Mucosa of descending colon (tissue), 3 donors: ENCODE measurements around the gene GARNL3. TPM values are rescaled to one million over a fixed set of nuclear protein-coding genes. Genes with fewer than 3 reads are reported as not detected.

Experiments
- ATAC-seq: fragments of 200-7000 bp; cut with Tn5 transposase; one replicate; pipeline ENCODE4 v1.9.1; 2020; ENCODE audit warnings: mild to moderate bottlenecking, moderate library complexity
- DNase-seq, 3 donors: peaks; one replicate each; pipeline ENCODE4 v3.0.0-alpha.2; 2020
- H3K36me3 ChIP-seq: fragments of 200-600 bp; one replicate; pipeline ENCODE4 v1.8.0; 2021; ENCODE audit warnings: low read depth, mild to moderate bottlenecking
- H3K4me1 ChIP-seq: fragments of 200-600 bp; one replicate; pipeline ENCODE4 v1.8.0; 2021; ENCODE audit warnings: low read depth, mild to moderate bottlenecking
- H3K4me3 ChIP-seq: fragments of 200-600 bp; one replicate; pipeline ENCODE4 v1.8.0; 2021; ENCODE audit warnings: mild to moderate bottlenecking
- H3K9me3 ChIP-seq: fragments of 200-600 bp; one replicate; pipeline ENCODE4 v1.8.0; 2021; ENCODE audit warnings: mild to moderate bottlenecking
- intact Hi-C, 2 donors: fragments of 100-400 bp; cut with DNase I in 1 of 2; cut with micrococcal nuclease in 1 of 2; formaldehyde crosslinking; loops; one replicate each; pipeline versions ENCODE4 v1.11.0 to v1.11.1; 2022; cut with DNase I, micrococcal nuclease
- total RNA-seq, 3 donors: library from RNA; stranded (reverse); fragmentation: NEBNext Ultra II Directional in 2 of 3; extraction: Animal tissue kit (Norgen Biotek cat#: 25700) in 2 of 3; gene quantifications; one replicate each; pipeline versions ENCODE4 v1.2.1 to v1.2.4, GENCODE V29; 2021 to 2023
- TF ChIP-seq, protein P1 (sequence below): fragments of 200-600 bp; IDR thresholded peaks from one replicate; pipeline ENCODE4 v1.8.0; 2022; ENCODE audit warnings: antibody characterized with exemption, mild to moderate bottlenecking
- donor health status: DM: no; HTN: no; CAD: no; lungs with moderate emphysema.
- donor health status: DM: no; HTN: no; CAD: no.
- donor health status: DM: no; HTN: yes; CAD: no.

GARNL3 gene
- total RNA-seq, 3 donors from 2014 or later = 5.4 to 14.2 (median 8.6) TPM

DNA sequence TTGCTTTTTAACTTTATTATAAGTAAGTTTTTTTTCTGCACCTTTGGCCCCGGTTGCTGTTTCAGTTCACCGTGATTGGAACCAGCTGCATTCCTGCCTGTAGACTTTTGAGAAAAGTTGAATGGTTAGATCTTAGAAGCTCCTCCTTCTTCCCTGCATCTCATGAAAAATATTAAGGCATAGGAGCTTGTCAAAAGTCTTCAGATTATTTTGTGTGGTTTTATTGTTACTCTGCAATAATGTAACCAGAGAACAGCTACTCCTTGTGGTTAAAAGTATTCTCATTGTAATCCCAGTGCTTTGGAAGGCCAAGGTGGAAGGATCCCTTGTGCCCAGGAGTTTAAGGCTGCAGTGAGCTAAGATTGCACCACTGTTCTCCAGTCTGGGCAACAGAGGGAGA, 129.1 kb downstream of the GARNL3 start:
- peaks cover 26% of the 10 kb centered on the region for H3K4me1 ChIP-seq
- no peaks in the 10 kb centered on the region for H3K9me3 ChIP-seq
- H3K36me3 ChIP-seq = peaks cover 6% of the 10 kb centered on the region
- ATAC-seq (no peak), DNase-seq (no peak)
- H3K4me3 ChIP-seq = no peak overlapping the region
- intact Hi-C loops = no loop called here
- TF ChIP-seq, protein P1, sequence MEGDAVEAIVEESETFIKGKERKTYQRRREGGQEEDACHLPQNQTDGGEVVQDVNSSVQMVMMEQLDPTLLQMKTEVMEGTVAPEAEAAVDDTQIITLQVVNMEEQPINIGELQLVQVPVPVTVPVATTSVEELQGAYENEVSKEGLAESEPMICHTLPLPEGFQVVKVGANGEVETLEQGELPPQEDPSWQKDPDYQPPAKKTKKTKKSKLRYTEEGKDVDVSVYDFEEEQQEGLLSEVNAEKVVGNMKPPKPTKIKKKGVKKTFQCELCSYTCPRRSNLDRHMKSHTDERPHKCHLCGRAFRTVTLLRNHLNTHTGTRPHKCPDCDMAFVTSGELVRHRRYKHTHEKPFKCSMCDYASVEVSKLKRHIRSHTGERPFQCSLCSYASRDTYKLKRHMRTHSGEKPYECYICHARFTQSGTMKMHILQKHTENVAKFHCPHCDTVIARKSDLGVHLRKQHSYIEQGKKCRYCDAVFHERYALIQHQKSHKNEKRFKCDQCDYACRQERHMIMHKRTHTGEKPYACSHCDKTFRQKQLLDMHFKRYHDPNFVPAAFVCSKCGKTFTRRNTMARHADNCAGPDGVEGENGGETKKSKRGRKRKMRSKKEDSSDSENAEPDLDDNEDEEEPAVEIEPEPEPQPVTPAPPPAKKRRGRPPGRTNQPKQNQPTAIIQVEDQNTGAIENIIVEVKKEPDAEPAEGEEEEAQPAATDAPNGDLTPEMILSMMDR = no peak

DNA sequence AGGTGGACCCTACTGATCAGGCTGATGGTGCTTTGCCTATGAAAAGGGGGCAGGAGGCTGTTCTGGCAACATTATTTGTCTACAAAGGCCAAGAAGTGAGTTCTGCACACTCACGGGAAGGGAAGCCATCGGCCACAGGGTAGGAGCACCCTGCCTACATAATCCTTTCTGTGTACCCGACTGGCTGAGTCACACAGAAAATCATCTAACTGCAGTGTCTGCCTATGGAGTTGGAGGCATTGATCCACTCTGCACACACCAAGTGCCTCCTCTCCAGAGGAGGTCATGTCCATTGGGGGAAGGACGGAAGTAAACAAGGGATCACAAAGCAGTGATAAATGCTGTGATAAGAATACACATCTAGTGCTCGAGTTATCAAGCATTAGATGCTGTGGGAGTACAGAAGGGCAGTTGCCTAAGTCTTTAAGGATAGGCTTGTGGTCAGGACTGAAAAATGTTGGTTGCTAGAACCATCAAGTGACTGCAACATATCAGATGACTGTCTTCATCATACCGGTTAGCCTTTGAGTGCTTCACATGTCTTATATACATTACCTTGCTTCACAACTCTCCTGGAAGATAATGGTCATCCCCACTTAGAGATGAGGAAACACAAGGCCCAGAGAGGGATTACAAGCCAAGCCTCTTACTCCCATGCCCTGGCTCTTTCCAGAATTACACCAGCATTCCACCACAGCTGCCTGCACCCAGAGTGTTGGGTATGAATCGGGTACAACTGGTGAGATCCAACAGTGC, 131.1 kb downstream of the GARNL3 start:
- H3K4me3 ChIP-seq = no peak overlapping the region
- intact Hi-C loops = no loop called here
- peaks cover 19% of the 10 kb centered on the region for H3K4me1 ChIP-seq
- peaks cover 6% of the 10 kb centered on the region for H3K36me3 ChIP-seq
- H3K9me3 ChIP-seq = no peaks in the 10 kb centered on the region
- DNase-seq (no peak), ATAC-seq (no peak)
- TF ChIP-seq, protein P1 = no peak

GRCh38 chr9:127396253-127396807, 131.8 kb downstream of the GARNL3 start:
- intact Hi-C loops = no loop called here
- DNase-seq (no peak), ATAC-seq (no peak)
- peaks cover 19% of the 10 kb centered on the region for H3K4me1 ChIP-seq
- H3K9me3 ChIP-seq = no peaks in the 10 kb centered on the region
- TF ChIP-seq, protein P1 = no peak
- peaks cover 6% of the 10 kb centered on the region for H3K36me3 ChIP-seq
- peak overlapping the region; percentile 63 for H3K4me3 ChIP-seq

DNA sequence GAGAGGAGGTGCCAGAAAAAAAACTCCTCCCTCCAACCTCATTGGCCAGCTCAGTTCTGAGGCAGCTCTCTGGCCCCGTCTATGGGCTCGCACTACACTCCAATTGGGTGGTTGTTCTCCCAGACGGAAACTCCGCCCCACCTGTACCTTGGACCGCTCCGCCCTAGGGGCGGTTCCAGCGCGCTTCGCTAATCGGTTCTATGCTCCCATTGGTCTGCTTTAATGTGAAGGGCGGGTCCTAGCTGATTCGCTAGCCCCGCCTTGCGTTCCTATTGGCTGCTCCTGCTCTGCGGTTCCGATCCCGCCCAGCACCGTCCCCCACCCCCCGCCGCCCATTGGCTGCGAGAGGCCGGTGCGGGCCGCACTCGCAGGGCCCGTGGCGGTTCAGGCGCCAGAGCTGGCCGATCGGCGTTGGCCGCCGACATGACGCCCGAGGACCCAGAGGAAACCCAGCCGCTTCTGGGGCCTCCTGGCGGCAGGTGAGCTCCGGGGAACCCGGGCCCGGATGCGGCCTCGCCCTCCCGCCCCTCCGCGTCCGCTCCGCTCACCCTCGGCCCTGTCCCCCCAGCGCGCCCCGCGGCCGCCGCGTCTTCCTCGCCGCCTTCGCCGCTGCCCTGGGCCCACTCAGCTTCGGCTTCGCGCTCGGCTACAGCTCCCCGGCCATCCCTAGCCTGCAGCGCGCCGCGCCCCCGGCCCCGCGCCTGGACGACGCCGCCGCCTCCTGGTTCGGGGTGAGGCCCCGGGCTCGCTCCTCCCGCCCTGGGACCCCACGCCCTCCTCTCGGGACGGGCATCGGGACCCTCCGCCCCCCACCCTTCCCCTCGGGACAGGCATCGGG, 132.5 kb downstream of the GARNL3 start, which contains the start of gene SLC2A8:
Gene SLC2A8 (plus strand): TSS at position 362 of the 838 bp plus-strand sequence. CDS start 62 bp downstream, at position 424.
- DNase-seq (peak; percentile 98 to 99 (median 99)), ATAC-seq (peak; percentile 91)
- TF ChIP-seq, protein P1 = peak; percentile 26
- peaks cover 19% of the 10 kb centered on the region for H3K4me1 ChIP-seq
- no peaks in the 10 kb centered on the region for H3K9me3 ChIP-seq
- intact Hi-C loops = no loop called here
- H3K36me3 ChIP-seq = peaks cover 6% of the 10 kb centered on the region
- peak within 1 kb of the TSS; percentile 63 for H3K4me3 ChIP-seq

DNA sequence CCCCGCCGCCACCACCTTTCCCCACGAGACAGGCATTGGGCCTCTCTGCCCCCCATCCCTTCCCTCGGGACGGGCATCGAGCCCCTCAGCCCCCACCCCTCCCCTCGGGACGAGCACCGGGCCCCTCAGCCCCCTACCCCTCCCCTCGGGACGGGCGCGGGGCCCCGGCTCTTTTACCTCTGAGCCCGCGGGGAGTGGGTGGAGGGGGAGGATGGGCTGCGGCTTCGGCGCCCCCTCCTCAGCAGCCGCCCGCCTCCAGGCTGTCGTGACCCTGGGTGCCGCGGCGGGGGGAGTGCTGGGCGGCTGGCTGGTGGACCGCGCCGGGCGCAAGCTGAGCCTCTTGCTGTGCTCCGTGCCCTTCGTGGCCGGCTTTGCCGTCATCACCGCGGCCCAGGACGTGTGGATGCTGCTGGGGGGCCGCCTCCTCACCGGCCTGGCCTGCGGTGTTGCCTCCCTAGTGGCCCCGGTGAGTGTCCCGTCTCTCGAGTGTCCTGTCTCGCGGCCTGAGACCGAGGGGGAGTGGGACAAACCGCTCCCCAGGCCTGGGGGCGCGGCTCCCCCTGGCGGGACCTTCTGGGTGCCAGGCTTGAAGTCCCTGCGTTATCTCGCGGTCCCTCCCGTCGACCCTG, 133.2 kb downstream of the GARNL3 start:
- Histone ChIP-seq H3K4me3 (peak overlapping the region; percentile 63), H3K9me3 (no peaks in the 10 kb centered on the region), H3K4me1 (peaks cover 19% of the 10 kb centered on the region), H3K36me3 (peaks cover 6% of the 10 kb centered on the region)
- TF ChIP-seq, protein P1 = peak; percentile 30
- ATAC-seq (peak; percentile 13), DNase-seq (peak; percentile 61 to 71 (median 70))
- intact Hi-C loops = no loop called here
